HG03469 (cell line): Measurements from ENCODE around the gene PCAT6.
A peak's percentile ranks its signal among the peaks of the same experiment; 100 is the strongest.
"Not testable (repeated sequence)": the region's sequence is repeated elsewhere in the genome, so short reads cannot be mapped to it uniquely, and the experiment has no call there.

ENCODE experiments used
- ATAC-seq: cut with Tn5 transposase; IDR thresholded peaks from one replicate; pipeline ENCODE4 v1.9.1; 2021; ENCODE audit warnings: mild to moderate bottlenecking, moderate library complexity, moderate number of reproducible peaks; ENCODE audit not compliant: unreplicated experiment

PCAT6 gene

DNA sequence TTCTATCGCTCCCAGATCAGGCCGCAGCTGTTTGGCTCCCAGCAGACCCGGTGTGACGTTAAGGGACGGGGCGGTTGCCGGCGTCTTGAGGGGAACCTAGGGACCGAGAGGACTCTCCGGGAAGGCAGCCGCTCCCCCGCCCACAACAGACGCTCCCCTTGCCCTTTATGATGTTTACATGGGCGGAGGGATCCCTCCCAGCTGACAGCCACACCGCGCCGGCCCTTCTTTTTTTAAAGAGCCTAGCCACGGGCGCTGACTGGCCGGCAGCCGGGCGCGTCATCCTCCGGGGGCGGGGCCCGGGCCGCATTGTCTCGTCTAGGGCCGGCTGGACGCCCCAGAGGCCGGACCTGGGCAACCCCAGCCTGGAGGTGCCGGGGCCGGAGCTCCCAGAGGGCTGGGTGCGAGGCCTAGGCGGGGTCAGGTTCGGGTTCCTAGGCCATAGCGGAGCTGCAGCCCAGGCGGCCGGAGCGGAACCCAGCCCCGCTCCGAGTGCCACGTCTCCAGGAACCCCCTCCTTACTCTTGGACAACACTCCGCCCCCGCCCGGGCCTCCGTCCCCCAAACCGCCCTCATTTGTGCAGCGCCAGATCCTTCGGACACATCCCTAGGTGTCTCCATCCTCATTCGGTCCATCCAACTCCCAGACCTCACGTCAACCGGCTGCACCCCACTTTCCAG lies at the start of gene PCAT6:
Gene PCAT6, plus strand, starts transcription at position 340 of the 681 bp plus-strand sequence.
- peak; percentile 47 for ATAC-seq

- no peak for ATAC-seq
These were observed 48.7 kb upstream of the PCAT6 start for GRCh38 chr1:202762019-202762418.

DNA sequence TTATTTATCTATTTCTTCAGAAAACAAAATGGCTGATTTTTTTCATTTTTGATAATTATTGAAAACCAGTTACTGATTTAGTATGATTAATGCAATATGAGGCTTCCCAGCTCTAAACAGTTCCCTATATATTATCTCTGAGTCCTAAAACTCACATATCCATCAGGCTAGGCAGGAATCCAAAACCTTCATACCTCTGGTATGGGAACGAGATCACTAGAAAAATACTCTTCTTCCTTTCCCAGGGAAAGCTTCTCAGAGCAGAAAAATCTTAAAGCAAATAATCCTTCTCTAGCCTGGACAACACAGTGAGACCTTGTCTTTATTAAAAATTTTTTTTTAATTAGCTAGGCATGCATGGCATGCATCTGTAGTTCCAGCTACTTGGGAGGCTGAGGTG lies 45.0 kb upstream of the PCAT6 start:
- no peak for ATAC-seq

DNA sequence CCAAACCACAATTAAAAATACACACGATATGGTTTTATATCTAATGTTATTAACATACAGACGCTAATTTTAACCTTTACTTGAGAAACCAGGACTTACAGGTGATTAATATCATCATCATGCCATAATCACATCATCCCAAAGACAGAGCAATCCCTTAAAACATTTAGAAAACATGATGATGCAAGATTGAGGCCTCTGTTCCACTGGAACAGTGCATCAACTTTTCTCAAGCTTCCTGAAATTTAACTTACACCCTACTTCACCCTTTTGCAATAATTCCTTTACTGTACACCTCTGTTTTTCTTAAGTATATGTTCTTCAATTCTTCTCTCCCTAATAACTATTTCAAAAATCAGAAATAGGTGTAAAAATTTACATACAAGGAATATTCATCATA lies 40.6 kb upstream of the PCAT6 start:
- ATAC-seq: no peak

DNA sequence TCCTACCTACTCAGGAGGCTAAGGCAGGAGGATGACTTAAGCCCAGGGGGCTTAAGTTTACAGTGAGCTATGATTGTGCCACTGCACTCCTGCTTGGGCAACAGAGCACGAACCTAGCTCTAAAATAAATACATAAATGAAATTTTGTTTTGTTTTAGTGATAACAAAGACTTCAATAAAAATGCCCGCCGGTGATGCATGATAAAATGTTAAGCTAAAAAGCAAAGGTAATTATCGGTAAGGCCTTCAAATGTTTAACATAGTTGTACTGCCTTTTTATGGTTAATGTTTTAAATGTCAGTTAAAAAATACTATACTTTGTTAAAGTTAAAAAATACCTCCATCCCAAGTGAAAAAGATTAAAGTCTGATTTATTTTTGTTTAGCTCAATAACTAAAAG lies 29.6 kb upstream of the PCAT6 start:
- no peak for ATAC-seq

DNA sequence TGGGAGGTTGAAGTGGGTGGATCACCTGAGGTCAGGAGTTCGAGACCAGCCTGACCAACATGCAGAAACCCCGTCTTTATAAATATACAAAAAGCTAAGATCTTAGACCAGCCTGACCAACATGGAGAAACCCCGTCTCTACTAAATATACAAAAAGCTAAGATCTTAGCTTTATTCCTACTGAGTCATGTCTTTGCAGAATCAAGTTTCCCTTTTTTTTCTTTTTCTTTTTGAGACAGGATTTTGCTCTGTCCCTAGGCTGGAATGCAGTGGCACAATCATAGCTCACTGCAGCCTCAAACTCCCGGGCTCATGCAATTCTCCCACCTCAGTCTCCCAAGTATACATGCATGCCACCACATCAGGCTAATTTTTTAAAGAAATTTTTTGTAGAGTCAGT lies 23.9 kb upstream of the PCAT6 start:
- ATAC-seq: no peak

DNA sequence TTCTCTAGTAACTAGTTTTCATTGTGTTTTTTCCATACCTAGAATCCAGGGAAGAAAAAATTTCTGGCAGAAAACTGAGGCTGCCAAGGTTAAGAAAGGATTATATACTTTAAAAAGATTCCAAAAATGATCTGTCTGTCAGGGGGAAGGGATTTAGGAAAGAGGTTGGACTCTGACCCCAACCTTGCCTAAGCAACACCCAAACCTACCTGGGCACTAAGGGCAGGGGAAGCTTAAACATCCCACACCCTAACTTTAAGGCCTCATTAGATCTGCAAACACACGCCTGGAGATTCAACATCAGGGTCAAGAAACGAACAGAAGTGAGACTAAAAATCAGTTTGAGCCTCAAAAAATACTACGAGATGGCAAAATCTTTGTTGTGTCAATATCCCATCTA lies 22.0 kb upstream of the PCAT6 start:
- no peak for ATAC-seq

DNA sequence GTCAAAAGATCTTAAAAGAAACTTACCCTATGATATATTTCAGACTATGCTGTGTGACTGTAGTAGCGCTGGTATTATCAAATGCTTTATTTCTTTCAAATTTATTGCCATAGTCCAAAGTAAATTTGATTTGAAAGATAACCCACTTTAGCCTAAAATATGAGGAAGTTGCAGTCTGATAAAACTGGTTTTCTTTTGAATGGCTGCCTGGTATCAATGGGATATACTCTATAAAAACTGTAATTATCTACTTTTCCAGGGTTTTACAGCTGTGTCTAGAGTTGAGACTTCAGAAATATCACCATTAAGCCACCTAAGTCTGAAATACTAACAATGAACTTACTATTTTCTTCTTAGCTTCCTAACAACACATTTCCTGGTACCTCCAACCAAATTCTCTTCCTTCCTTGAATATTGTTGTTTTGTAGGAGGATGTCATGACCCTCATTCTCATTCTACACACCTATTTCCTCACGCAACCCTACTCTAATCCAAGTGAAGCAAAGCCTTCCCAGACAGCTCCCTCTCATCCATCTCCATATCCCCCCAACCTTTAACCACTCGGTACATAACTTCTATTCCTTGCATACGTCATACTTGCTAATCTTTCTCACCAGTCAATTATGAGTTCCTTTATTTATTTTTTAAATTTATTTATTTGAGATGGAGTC lies 19.5 kb upstream of the PCAT6 start:
- ATAC-seq: no peak

DNA sequence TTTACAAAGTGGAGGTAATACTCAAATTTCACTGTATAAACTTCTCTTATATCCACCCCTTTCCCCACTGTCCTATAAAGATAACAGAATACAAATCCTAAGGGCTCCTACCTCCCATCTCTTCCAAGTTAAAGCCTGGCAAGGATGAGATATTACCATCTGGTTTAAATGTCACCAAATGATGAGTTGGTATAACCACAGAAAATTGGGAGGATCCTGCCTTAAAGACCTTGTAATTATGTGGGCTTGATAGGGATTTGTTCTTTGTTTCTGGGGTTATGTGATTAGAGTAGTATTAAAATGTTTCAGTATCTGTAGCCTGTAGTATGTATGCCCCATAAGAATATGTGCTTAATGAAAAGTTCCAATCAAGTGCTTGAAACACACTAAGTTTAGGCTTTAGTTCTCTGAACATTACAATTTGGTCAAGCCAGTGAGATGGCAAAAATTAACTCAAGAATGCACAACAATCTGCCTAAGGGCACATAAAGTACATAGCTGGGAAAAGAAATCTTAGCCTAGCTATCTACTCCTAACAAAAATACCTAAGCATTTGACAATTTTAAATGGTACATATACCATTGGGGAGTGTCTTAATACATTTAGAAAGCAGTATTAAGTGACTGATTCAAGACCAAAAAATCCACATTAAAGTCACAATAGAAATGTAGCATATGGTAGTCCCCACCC lies 16.6 kb upstream of the PCAT6 start:
- no peak for ATAC-seq

DNA sequence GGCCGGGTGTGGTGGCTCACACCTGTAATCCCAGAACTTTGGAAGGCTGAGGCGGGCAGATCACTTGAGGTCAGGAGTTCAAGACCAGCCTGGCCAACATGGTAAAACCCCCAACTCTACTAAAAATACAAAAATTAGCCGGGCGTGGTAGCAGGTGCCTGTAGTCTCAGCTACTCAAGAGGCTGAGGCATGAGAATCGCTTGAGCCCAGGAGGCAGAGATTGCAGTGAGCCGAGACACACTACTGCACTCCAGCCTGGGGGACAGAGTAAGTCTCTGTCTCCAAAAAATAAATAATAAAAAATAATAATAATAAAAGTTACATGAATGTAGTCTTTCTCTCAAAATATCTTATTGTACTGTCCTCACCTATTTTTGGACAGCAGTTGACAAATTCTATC lies 15.8 kb upstream of the PCAT6 start:
- not testable (repeated sequence) for ATAC-seq

- ATAC-seq: no peak
These were observed 14.1 kb upstream of the PCAT6 start for GRCh38 chr1:202796670-202797069.

DNA sequence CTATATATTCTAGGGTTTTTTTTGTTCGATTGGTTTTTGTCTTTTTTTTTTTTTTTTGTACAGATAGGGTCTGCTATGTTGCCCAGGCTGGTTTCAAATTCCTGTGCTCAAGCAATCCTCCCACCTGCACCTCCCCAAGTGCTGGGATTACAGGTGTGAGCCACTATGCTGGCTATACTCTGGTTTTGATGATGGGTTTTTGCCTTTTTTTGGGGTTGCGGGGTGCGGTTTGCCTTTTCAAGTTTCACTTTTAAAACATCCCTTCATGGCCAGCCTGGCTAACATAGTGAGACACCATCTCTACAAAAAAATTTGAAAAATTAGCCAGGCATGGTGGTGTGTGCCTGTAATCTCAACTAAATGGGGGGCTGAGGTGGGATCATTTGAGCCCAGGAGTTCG lies 12.5 kb upstream of the PCAT6 start:
- no peak for ATAC-seq

DNA sequence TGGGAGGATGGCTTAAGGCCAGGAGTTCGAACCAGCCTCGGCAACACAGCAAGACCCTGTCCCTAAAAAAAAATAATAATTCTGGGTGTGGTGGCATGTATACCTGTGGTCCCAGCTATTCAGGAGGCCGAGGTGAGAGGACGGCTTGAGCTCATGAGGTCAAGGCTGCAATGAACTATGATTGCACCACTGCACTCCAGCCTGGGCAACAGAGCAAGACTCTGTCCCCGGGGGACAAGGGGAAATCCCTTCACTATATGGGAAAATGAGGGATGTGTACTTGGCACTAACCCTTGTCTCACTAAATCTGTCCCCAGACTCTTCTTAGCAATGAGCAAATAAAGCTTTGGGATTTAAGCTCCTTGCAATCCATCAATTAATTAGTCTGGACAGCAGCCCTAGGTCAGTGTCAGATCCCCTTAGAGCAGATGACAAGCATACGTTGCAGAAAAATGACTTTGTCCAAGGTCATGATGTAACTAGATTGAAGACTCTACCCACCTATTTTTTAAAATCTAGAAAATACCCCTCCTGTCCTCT lies 11.9 kb upstream of the PCAT6 start:
- no peak for ATAC-seq

- no peak for ATAC-seq
These were observed 10.0 kb upstream of the PCAT6 start for GRCh38 chr1:202800742-202801141.

GRCh38 chr1:202801175-202801574 lies 9.6 kb upstream of the PCAT6 start:
- ATAC-seq: no peak

DNA sequence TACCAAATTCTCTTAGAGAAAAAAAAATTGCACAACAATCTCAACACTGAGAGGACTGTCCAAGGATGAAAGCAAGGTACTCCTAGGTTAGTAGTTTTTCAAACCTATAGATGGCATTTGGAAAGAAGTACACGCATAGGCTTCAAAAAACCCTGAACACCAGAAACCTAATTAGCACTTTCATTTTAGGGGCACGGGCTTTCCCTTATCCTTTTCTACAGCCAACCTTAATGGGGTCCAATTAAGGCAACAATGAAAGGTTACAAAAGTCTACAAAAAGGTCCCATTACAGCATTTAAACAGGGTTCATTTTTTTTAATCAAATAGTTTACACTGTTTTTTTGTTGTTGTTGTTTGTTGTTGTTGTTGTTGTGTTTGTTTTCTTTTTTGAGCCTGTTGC lies 8.7 kb upstream of the PCAT6 start:
- no peak for ATAC-seq

- no peak for ATAC-seq
These were observed 7.5 kb upstream of the PCAT6 start for GRCh38 chr1:202802998-202803932.

DNA sequence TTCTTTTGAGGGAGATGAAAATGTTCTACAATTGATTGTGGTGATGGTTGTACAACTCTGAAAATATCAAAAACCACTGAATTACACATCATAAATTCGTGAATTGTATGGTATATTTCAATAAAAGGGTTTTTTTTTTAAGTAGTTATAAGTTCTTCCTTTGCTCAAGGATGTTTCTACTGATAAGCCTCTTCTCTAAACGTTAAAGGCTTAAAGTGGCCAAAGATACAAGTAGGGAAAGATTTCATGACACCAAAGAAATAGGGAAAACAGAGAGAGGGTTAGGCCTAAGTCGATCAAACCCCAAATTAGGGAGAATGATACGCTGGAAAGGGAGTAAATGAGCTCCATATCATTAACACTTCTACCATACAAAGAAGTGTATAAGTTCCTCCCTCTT lies 6.6 kb upstream of the PCAT6 start:
- no peak for ATAC-seq

GRCh38 chr1:202805886-202806844 lies 4.6 kb upstream of the PCAT6 start:
- no peak for ATAC-seq
